ENCODE data around the gene FIGN. TPM values are rescaled to one million over a fixed set of nuclear protein-coding genes. Genes with fewer than 3 reads are reported as not detected.

FIGN gene
- total and polyA plus RNA-seq, 2 donors (not counting 3 experiments of a cell fraction or from before 2014, with no cell fraction given), result 1.8 to 8.1 TPM

- intact Hi-C loops (cut with micrococcal nuclease) (no loop called here), dilution Hi-C loops (cut with MboI; ENCODE audit: extremely low pct_ligation_motif_present, low sequenced_read_pairs) (no loop called here)
- no peak overlapping the region for H3K4me3 ChIP-seq (replicated peaks in 1 of 3; ENCODE audit: insufficient read depth in 1 of 3, low read depth in 1 of 3, low read length in 3 of 3)
- BruUV-seq (replicated peaks), result no TSS peak
- ChIA-PET POLR2A (no interaction called here), CTCF (no interaction called here)
- H3K9me1 ChIP-seq (replicated peaks; ENCODE audit: control insufficient read depth, extremely low read depth, insufficient read depth, low read length), result no peaks in the 10 kb centered on the region
- H3K27ac ChIP-seq (ENCODE audit: insufficient read depth, low read depth, low read length), result no peak overlapping the region
- H2AFZ ChIP-seq (ENCODE audit: low read depth, low read length), result no peak overlapping the region
- peaks cover 14% of the 10 kb centered on the region for H3K79me2 ChIP-seq (ENCODE audit: control insufficient read depth, insufficient read depth, low read length)
- DNase-seq (ENCODE audit: low read depth, low spot score) (no peak), FAIRE-seq (no peak)
- H3K9me3 ChIP-seq (replicated peaks; ENCODE audit: control insufficient read depth, insufficient read depth, low read length), result no peaks in the 10 kb centered on the region
- H3K36me3 ChIP-seq (ENCODE audit: control insufficient read depth in 2 of 2, extremely low read depth in 1 of 2, insufficient read depth in 2 of 2, low read length in 2 of 2), result no peaks in the 10 kb centered on the region
- no peaks in the 10 kb centered on the region for H4K20me1 ChIP-seq (replicated peaks; ENCODE audit: control insufficient read depth, extremely low read depth, insufficient read depth, low read length)
- no peak overlapping the region for H3K4me2 ChIP-seq (ENCODE audit: insufficient read depth, low read length)
- no peaks in the 10 kb centered on the region for H3K27me3 ChIP-seq (ENCODE audit: control insufficient read depth in 2 of 2, insufficient read depth in 2 of 2, low read length in 2 of 2)
- no peaks in the 10 kb centered on the region for H3K4me1 ChIP-seq (ENCODE audit: control insufficient read depth, extremely low read depth, insufficient read depth, low read length)
- no peak overlapping the region for H3K9ac ChIP-seq (replicated peaks; ENCODE audit: extremely low read depth, insufficient read depth, low read length)
- TF ChIP-seq JUN (IDR thresholded peaks at IDR 0.05; ENCODE audit: borderline replicate concordance, insufficient read depth, insufficient read length, low read depth), result no peak
- no peak for TF ChIP-seq POLR2A (IDR thresholded peaks at IDR 0.05; ENCODE audit: low read depth, low read length)
- TF ChIP-seq MAX (IDR thresholded peaks at IDR 0.05; ENCODE audit: insufficient read depth, insufficient read length), result no peak
- no peak for TF ChIP-seq CTCF (IDR thresholded peaks at IDR 0.05; ENCODE audit: extremely low read depth in 1 of 2, insufficient read depth in 1 of 2, low read depth in 1 of 2, low read length in 2 of 2)
- no peak for TF ChIP-seq EZH2 (IDR thresholded peaks at IDR 0.05; ENCODE audit: borderline replicate concordance, low read depth, low read length, severe bottlenecking)
Observed at GRCh38 chr2:163716101-163716500, 19.7 kb downstream of the FIGN start.

- Histone ChIP-seq H4K20me1 (replicated peaks; ENCODE audit: control insufficient read depth, extremely low read depth, insufficient read depth, low read length) (no peaks in the 10 kb centered on the region), H3K36me3 (ENCODE audit: control insufficient read depth in 2 of 2, extremely low read depth in 1 of 2, insufficient read depth in 2 of 2, low read length in 2 of 2) (no peaks in the 10 kb centered on the region), H3K4me2 (ENCODE audit: insufficient read depth, low read length) (no peak overlapping the region), H2AFZ (ENCODE audit: low read depth, low read length) (no peak overlapping the region), H3K9ac (replicated peaks; ENCODE audit: extremely low read depth, insufficient read depth, low read length) (no peak overlapping the region), H3K79me2 (ENCODE audit: control insufficient read depth, insufficient read depth, low read length) (peaks cover 14% of the 10 kb centered on the region), H3K4me3 (replicated peaks in 1 of 3; ENCODE audit: insufficient read depth in 1 of 3, low read depth in 1 of 3, low read length in 3 of 3) (no peak overlapping the region), H3K27ac (ENCODE audit: insufficient read depth, low read depth, low read length) (no peak overlapping the region), H3K9me1 (replicated peaks; ENCODE audit: control insufficient read depth, extremely low read depth, insufficient read depth, low read length) (no peaks in the 10 kb centered on the region), H3K27me3 (ENCODE audit: control insufficient read depth in 2 of 2, insufficient read depth in 2 of 2, low read length in 2 of 2) (no peaks in the 10 kb centered on the region), H3K9me3 (replicated peaks; ENCODE audit: control insufficient read depth, insufficient read depth, low read length) (no peaks in the 10 kb centered on the region), H3K4me1 (ENCODE audit: control insufficient read depth, extremely low read depth, insufficient read depth, low read length) (no peaks in the 10 kb centered on the region)
- dilution Hi-C loops (cut with MboI; ENCODE audit: extremely low pct_ligation_motif_present, low sequenced_read_pairs) (no loop called here), intact Hi-C loops (cut with micrococcal nuclease) (no loop called here)
- TF ChIP-seq EZH2 (IDR thresholded peaks at IDR 0.05; ENCODE audit: borderline replicate concordance, low read depth, low read length, severe bottlenecking) (no peak), JUN (IDR thresholded peaks at IDR 0.05; ENCODE audit: borderline replicate concordance, insufficient read depth, insufficient read length, low read depth) (no peak), POLR2AphosphoS5 (IDR thresholded peaks at IDR 0.05; ENCODE audit: insufficient read depth, low read depth, low read length) (no peak), FOS (IDR thresholded peaks at IDR 0.05; ENCODE audit: borderline replicate concordance, insufficient read depth, low read length) (no peak), CTCF (IDR thresholded peaks at IDR 0.05; ENCODE audit: extremely low read depth in 1 of 2, insufficient read depth in 1 of 2, low read depth in 1 of 2, low read length in 2 of 2) (no peak), MYC (IDR thresholded peaks at IDR 0.05; ENCODE audit: low read depth, low read length) (no peak), POLR2A (IDR thresholded peaks at IDR 0.05; ENCODE audit: low read depth, low read length) (no peak), MAX (IDR thresholded peaks at IDR 0.05; ENCODE audit: insufficient read depth, insufficient read length) (no peak), GATA2 (IDR thresholded peaks at IDR 0.05; ENCODE audit: insufficient read depth, insufficient read length, low read depth, low read length) (no peak)
- FAIRE-seq, result no peak
- BruUV-seq (replicated peaks), result no TSS peak
- ChIA-PET CTCF (no interaction called here), POLR2A (no interaction called here)
- no peak for DNase-seq (ENCODE audit: low read depth, low spot score)
Observed at GRCh38 chr2:163715668-163716067, 20.1 kb downstream of the FIGN start.
